ENCODE measurements around the gene COBL. TPM values are rescaled to one million over a fixed set of nuclear protein-coding genes. Genes with fewer than 3 reads are reported as not detected.

The COBL gene
- total and polyA plus RNA-seq, 2 donors (not counting 3 experiments of a cell fraction or from before 2014, with no cell fraction given): 0.11 TPM; not detected in 1

- intact Hi-C loops (cut with micrococcal nuclease) (no loop called here), dilution Hi-C loops (cut with MboI; ENCODE audit: extremely low pct_ligation_motif_present, low sequenced_read_pairs) (no loop called here)
- H4K20me1 ChIP-seq (replicated peaks; ENCODE audit: control insufficient read depth, extremely low read depth, insufficient read depth, low read length): no peaks in the 10 kb centered on the region
- ChIA-PET CTCF (no interaction called here), POLR2A (no interaction called here)
- FAIRE-seq (no peak), DNase-seq (ENCODE audit: low read depth, low spot score) (no peak)
- no peak overlapping the region for H3K4me3 ChIP-seq (replicated peaks in 1 of 3; ENCODE audit: insufficient read depth in 1 of 3, low read depth in 1 of 3, low read length in 3 of 3)
- H2AFZ ChIP-seq (ENCODE audit: low read depth, low read length): no peak overlapping the region
- H3K9ac ChIP-seq (replicated peaks; ENCODE audit: extremely low read depth, insufficient read depth, low read length): no peak overlapping the region
- no peaks in the 10 kb centered on the region for H3K36me3 ChIP-seq (ENCODE audit: control insufficient read depth in 2 of 2, extremely low read depth in 1 of 2, insufficient read depth in 2 of 2, low read length in 2 of 2)
- no peak overlapping the region for H3K4me2 ChIP-seq (ENCODE audit: insufficient read depth, low read length)
- TF ChIP-seq CTCF (IDR thresholded peaks at IDR 0.05; ENCODE audit: extremely low read depth in 1 of 2, insufficient read depth in 1 of 2, low read depth in 1 of 2, low read length in 2 of 2) (no peak), JUN (IDR thresholded peaks at IDR 0.05; ENCODE audit: borderline replicate concordance, insufficient read depth, insufficient read length, low read depth) (no peak), MYC (IDR thresholded peaks at IDR 0.05; ENCODE audit: low read depth, low read length) (no peak), MAX (IDR thresholded peaks at IDR 0.05; ENCODE audit: insufficient read depth, insufficient read length) (no peak), EZH2 (IDR thresholded peaks at IDR 0.05; ENCODE audit: borderline replicate concordance, low read depth, low read length, severe bottlenecking) (no peak), POLR2AphosphoS5 (IDR thresholded peaks at IDR 0.05; ENCODE audit: insufficient read depth, low read depth, low read length) (no peak), GATA2 (IDR thresholded peaks at IDR 0.05; ENCODE audit: insufficient read depth, insufficient read length, low read depth, low read length) (no peak), POLR2A (IDR thresholded peaks at IDR 0.05; ENCODE audit: low read depth, low read length) (no peak), FOS (IDR thresholded peaks at IDR 0.05; ENCODE audit: borderline replicate concordance, insufficient read depth, low read length) (no peak)
- H3K27ac ChIP-seq (ENCODE audit: insufficient read depth, low read depth, low read length): no peak overlapping the region
- H3K9me3 ChIP-seq (replicated peaks; ENCODE audit: control insufficient read depth, insufficient read depth, low read length): no peaks in the 10 kb centered on the region
- H3K79me2 ChIP-seq (ENCODE audit: control insufficient read depth, insufficient read depth, low read length): no peaks in the 10 kb centered on the region
- BruUV-seq (replicated peaks): no TSS peak
- no peaks in the 10 kb centered on the region for H3K27me3 ChIP-seq (ENCODE audit: control insufficient read depth in 2 of 2, insufficient read depth in 2 of 2, low read length in 2 of 2)
- H3K9me1 ChIP-seq (replicated peaks; ENCODE audit: control insufficient read depth, extremely low read depth, insufficient read depth, low read length): no peaks in the 10 kb centered on the region
- no peaks in the 10 kb centered on the region for H3K4me1 ChIP-seq (ENCODE audit: control insufficient read depth, extremely low read depth, insufficient read depth, low read length)
These were observed 30.2 kb downstream of the COBL start for GRCh38 chr7:51286401-51286800.
